Renal cortex interstitium (tissue), 15 donors: Measurements from ENCODE around the gene DPM3. TPM values are rescaled to one million over a fixed set of nuclear protein-coding genes. Genes with fewer than 3 reads are reported as not detected.
"Not testable (repeated sequence)": the region's sequence is repeated elsewhere in the genome, so short reads cannot be mapped to it uniquely, and the experiment has no call there.

Source experiments
- DNase-seq, 11 donors: peaks; one replicate each; pipeline ENCODE4 v3.0.0-alpha.2; 2013; ENCODE audit warnings: low read depth in 9 of 11, low spot score in 4 of 11; ENCODE audit errors: extremely low read depth in 1 of 11
- long read RNA-seq, 16 experiments: transcript quantifications; one replicate each; lab custom pipeline, GENCODE V29; 2026
- polyA plus RNA-seq, 3 donors: library from polyadenylated mRNA; unstranded; fragments of 120-200 nt; gene quantifications; one replicate each; pipeline ENCODE4 v1.2.1, GENCODE V29; 2013; ENCODE audit not compliant: insufficient read length in 3 of 3

DPM3 gene
- polyA plus RNA-seq = 10 to 100 TPM; 33.0 to 50.0 (median 46.7) TPM
- long read RNA-seq, donor 1, transcript DPM3-201 (2 exons, 486 nt) = minor isoform, 10 of 51 reads
- long read RNA-seq, donor 1, transcript DPM3-202 (1 exons, 517 nt) = minor isoform, 12 of 51 reads
- long read RNA-seq, donor 1, transcript DPM3-203 (2 exons, 409 nt) = major isoform, 29 of 51 reads
- long read RNA-seq, donor 1, partial matches to known transcripts = 0 of 51 reads
- long read RNA-seq, donor 1, other reads (novel, unspliced or antisense) = 0 of 51 reads
- long read RNA-seq, donor 2, transcript DPM3-201 (2 exons, 486 nt) = minor isoform, 8 of 46 reads
- long read RNA-seq, donor 2, transcript DPM3-202 (1 exons, 517 nt) = minor isoform, 16 of 46 reads
- long read RNA-seq, donor 2, transcript DPM3-203 (2 exons, 409 nt) = major isoform, 22 of 46 reads
- long read RNA-seq, donor 2, partial matches to known transcripts = 0 of 46 reads
- long read RNA-seq, donor 2, other reads (novel, unspliced or antisense) = 0 of 46 reads
- long read RNA-seq, donor 3, transcript DPM3-203 (2 exons, 409 nt) = major isoform, 58 of 88 reads
- long read RNA-seq, donor 3, transcript DPM3-202 (1 exons, 517 nt) = minor isoform, 20 of 88 reads
- long read RNA-seq, donor 3, transcript DPM3-201 (2 exons, 486 nt) = minor isoform, 10 of 88 reads
- long read RNA-seq, donor 3, partial matches to known transcripts = 0 of 88 reads
- long read RNA-seq, donor 3, other reads (novel, unspliced or antisense) = 0 of 88 reads
- long read RNA-seq, donor 4, transcript DPM3-202 (1 exons, 517 nt) = major isoform, 25 of 54 reads
- long read RNA-seq, donor 4, transcript DPM3-201 (2 exons, 486 nt) = minor isoform, 6 of 54 reads
- long read RNA-seq, donor 4, transcript DPM3-203 (2 exons, 409 nt) = minor isoform, 23 of 54 reads
- long read RNA-seq, donor 4, partial matches to known transcripts = 0 of 54 reads
- long read RNA-seq, donor 4, other reads (novel, unspliced or antisense) = 0 of 54 reads
- long read RNA-seq, donor 5 = 0 reads
- long read RNA-seq, donor 6, transcript DPM3-203 (2 exons, 409 nt) = major isoform, 42 of 66 reads
- long read RNA-seq, donor 6, transcript DPM3-202 (1 exons, 517 nt) = minor isoform, 13 of 66 reads
- long read RNA-seq, donor 6, transcript DPM3-201 (2 exons, 486 nt) = minor isoform, 11 of 66 reads
- long read RNA-seq, donor 6, partial matches to known transcripts = 0 of 66 reads
- long read RNA-seq, donor 6, other reads (novel, unspliced or antisense) = 0 of 66 reads
- long read RNA-seq, donor 7, transcript DPM3-201 (2 exons, 486 nt) = minor isoform, 12 of 73 reads
- long read RNA-seq, donor 7, transcript DPM3-203 (2 exons, 409 nt) = major isoform, 46 of 73 reads
- long read RNA-seq, donor 7, transcript DPM3-202 (1 exons, 517 nt) = minor isoform, 15 of 73 reads
- long read RNA-seq, donor 7, partial matches to known transcripts = 0 of 73 reads
- long read RNA-seq, donor 7, other reads (novel, unspliced or antisense) = 0 of 73 reads
- long read RNA-seq, donor 8, transcript DPM3-202 (1 exons, 517 nt) = minor isoform, 41 of 119 reads
- long read RNA-seq, donor 8, transcript DPM3-201 (2 exons, 486 nt) = minor isoform, 16 of 119 reads
- long read RNA-seq, donor 8, transcript DPM3-203 (2 exons, 409 nt) = major isoform, 62 of 119 reads
- long read RNA-seq, donor 8, partial matches to known transcripts = 0 of 119 reads
- long read RNA-seq, donor 8, other reads (novel, unspliced or antisense) = 0 of 119 reads
- long read RNA-seq, donor 9, transcript DPM3-203 (2 exons, 409 nt) = major isoform, 40 of 58 reads
- long read RNA-seq, donor 9, transcript DPM3-201 (2 exons, 486 nt) = minor isoform, 6 of 58 reads
- long read RNA-seq, donor 9, transcript DPM3-202 (1 exons, 517 nt) = minor isoform, 12 of 58 reads
- long read RNA-seq, donor 9, partial matches to known transcripts = 0 of 58 reads
- long read RNA-seq, donor 9, other reads (novel, unspliced or antisense) = 0 of 58 reads
- long read RNA-seq, donor 10, transcript DPM3-203 (2 exons, 409 nt) = major isoform, 41 of 83 reads
- long read RNA-seq, donor 10, transcript DPM3-202 (1 exons, 517 nt) = minor isoform, 31 of 83 reads
- long read RNA-seq, donor 10, transcript DPM3-201 (2 exons, 486 nt) = minor isoform, 11 of 83 reads
- long read RNA-seq, donor 10, partial matches to known transcripts = 0 of 83 reads
- long read RNA-seq, donor 10, other reads (novel, unspliced or antisense) = 0 of 83 reads
- long read RNA-seq, donor 11, transcript DPM3-201 (2 exons, 486 nt) = minor isoform, 7 of 43 reads
- long read RNA-seq, donor 11, transcript DPM3-203 (2 exons, 409 nt) = major isoform, 29 of 43 reads
- long read RNA-seq, donor 11, transcript DPM3-202 (1 exons, 517 nt) = minor isoform, 7 of 43 reads
- long read RNA-seq, donor 11, partial matches to known transcripts = 0 of 43 reads
- long read RNA-seq, donor 11, other reads (novel, unspliced or antisense) = 0 of 43 reads
- long read RNA-seq, donor 12, transcript DPM3-202 (1 exons, 517 nt) = major isoform, 18 of 45 reads
- long read RNA-seq, donor 12, transcript DPM3-201 (2 exons, 486 nt) = minor isoform, 9 of 45 reads
- long read RNA-seq, donor 12, transcript DPM3-203 (2 exons, 409 nt) = major isoform, 18 of 45 reads
- long read RNA-seq, donor 12, partial matches to known transcripts = 0 of 45 reads
- long read RNA-seq, donor 12, other reads (novel, unspliced or antisense) = 0 of 45 reads
- long read RNA-seq, donor 13, transcript DPM3-202 (1 exons, 517 nt) = minor isoform, 29 of 133 reads
- long read RNA-seq, donor 13, transcript DPM3-201 (2 exons, 486 nt) = minor isoform, 20 of 133 reads
- long read RNA-seq, donor 13, transcript DPM3-203 (2 exons, 409 nt) = major isoform, 84 of 133 reads
- long read RNA-seq, donor 13, partial matches to known transcripts = 0 of 133 reads
- long read RNA-seq, donor 13, other reads (novel, unspliced or antisense) = 0 of 133 reads
- long read RNA-seq, donor 14, transcript DPM3-201 (2 exons, 486 nt) = minor isoform, 14 of 75 reads
- long read RNA-seq, donor 14, transcript DPM3-203 (2 exons, 409 nt) = major isoform, 42 of 75 reads
- long read RNA-seq, donor 14, transcript DPM3-202 (1 exons, 517 nt) = minor isoform, 19 of 75 reads
- long read RNA-seq, donor 14, partial matches to known transcripts = 0 of 75 reads
- long read RNA-seq, donor 14, other reads (novel, unspliced or antisense) = 0 of 75 reads
- long read RNA-seq, donor 15, transcript DPM3-202 (1 exons, 517 nt) = minor isoform, 7 of 24 reads
- long read RNA-seq, donor 15, transcript DPM3-203 (2 exons, 409 nt) = major isoform, 17 of 24 reads
- long read RNA-seq, donor 15, partial matches to known transcripts = 0 of 24 reads
- long read RNA-seq, donor 15, other reads (novel, unspliced or antisense) = 0 of 24 reads
- long read RNA-seq, donor 16, transcript DPM3-201 (2 exons, 486 nt) = minor isoform, 14 of 104 reads
- long read RNA-seq, donor 16, transcript DPM3-203 (2 exons, 409 nt) = major isoform, 67 of 104 reads
- long read RNA-seq, donor 16, transcript DPM3-202 (1 exons, 517 nt) = minor isoform, 23 of 104 reads
- long read RNA-seq, donor 16, partial matches to known transcripts = 0 of 104 reads
- long read RNA-seq, donor 16, other reads (novel, unspliced or antisense) = 0 of 104 reads

DNA sequence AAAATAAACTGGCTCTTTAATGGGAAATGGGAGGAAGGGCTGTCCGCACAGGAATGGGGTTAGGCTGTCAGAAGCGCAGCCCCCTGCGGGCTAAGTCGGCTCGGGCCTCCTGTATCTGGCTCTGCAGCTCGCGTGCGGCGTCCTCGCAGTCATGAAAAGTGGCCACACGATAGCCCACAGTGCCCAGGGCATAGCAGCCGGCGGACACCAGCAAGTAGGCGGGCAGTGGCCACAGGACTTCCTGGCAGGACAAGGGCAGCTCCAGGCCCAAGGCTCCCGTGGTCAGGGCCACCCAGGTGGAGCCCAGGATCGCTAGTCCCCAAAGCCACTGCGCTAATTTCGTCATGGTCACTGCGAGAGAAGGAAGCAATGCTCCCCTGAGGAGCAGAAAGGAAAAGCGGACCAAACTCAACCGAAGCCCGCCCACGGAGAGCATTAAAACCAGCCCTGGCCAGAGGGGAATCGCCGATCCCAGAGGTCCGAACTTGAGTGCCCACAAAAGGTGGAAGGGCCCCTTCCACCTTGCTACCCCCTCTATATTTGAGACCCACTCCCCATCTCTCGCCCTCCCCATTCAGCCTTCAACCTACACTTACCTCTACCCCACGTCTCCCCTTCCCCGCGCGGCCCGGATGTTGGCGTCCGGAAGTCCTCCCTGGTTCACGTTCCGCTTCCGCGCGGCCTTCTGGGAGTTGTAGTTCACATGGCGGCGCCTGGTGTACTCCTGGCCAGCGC, at the start of gene DPM3:
DPM3 (minus strand) TSS at position 637 of the 735 bp plus-strand sequence; CDS start at position 346, 291 bp downstream.
- DNase-seq = peak in 7 of 11 donors; percentile 73 to 87 (median 78)

GRCh38 chr1:155189926-155190325, 49.6 kb upstream of the DPM3 start:
- DNase-seq = not testable (repeated sequence)

- DNase-seq = no peak
Observed at GRCh38 chr1:155188268-155188667, 47.9 kb upstream of the DPM3 start.

- no peak for DNase-seq
Observed at GRCh38 chr1:155187456-155187891, 47.1 kb upstream of the DPM3 start.

- no peak for DNase-seq
Observed at GRCh38 chr1:155186794-155187455, 46.6 kb upstream of the DPM3 start.

DNA sequence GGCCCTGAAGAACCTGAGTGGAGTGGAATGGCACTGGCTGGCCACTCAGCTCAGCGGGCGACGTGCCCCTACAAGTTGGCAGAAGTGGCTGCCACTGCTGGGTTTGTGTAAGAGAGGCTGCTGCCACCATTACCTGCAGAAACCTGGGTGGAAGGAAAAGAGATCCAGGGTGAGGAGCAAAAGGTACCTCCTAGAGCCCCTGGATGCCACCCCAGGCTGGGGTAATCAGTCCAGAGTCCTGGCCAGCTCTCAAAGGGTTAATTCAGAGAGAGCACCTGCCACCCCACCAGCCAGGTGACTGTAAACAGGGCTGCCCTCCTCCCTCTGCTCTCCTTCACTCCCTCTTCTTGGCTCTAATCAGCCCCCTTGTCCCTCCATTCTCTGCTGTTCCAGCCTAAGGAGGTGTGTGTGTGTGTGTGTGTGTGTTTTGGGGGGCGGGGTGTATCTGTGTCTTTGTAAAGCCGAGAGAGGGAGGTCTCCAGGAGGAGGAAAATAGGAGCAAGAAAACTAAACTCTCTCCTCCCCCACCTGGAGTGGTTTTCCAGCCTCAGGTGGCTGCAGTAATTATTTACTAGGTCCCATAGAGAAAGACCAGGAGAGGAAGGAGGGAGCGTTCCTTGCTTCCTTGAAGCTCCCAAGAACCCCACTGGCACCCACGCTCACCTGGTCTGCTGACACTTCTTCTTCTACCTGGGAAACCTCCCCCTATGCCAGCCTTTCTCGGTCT, 45.9 kb upstream of the DPM3 start:
- DNase-seq = peak in 1 of 11 donors; percentile 60

GRCh38 chr1:155185783-155186066, 45.4 kb upstream of the DPM3 start:
- no peak for DNase-seq

DNA sequence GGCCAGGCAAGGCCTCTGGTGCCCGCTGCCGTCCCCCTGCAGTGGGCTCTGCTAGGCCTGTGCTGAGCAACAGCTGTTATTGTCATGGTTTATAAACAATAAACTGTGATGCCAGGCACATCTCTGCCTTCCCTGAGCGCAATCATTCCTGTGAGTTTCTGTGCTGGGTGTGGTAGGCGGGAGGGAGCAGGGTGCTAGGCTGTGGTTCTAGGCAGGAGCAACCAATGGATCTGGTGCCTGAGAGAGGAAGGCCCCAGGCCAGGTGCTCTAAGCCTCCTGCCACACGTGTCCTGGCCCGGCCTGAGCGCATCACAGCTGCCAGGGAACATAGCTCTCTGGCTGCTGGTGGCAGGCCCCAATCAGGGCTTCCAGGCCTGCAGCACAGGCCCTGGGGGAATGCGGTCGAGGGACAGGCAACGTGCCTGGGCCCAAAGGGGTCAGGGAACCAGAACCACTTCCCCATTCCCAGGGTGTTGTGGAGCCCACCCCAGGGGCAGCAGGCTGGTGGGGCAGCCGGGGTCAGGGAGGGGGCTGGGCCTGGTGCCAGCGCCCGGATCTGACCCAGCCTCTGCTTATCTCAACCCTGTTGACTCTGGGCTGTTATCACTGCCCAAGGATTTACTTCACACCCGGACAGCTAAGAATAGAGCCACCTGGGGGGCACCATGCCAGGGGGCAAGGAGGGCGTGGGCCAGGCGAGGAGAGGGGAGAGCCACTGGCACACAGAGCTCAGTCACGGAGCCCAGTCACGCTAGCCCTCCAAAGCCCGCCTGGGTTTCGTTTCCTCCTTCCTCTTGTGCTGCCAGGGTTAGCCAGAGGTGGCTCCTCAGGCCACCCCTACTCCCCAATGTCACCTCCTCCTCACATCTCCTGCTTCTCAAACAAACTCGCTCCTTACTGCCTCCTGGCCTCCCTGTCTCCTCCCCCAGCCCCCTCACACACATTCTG, 44.8 kb upstream of the DPM3 start:
- DNase-seq = no peak

DNA sequence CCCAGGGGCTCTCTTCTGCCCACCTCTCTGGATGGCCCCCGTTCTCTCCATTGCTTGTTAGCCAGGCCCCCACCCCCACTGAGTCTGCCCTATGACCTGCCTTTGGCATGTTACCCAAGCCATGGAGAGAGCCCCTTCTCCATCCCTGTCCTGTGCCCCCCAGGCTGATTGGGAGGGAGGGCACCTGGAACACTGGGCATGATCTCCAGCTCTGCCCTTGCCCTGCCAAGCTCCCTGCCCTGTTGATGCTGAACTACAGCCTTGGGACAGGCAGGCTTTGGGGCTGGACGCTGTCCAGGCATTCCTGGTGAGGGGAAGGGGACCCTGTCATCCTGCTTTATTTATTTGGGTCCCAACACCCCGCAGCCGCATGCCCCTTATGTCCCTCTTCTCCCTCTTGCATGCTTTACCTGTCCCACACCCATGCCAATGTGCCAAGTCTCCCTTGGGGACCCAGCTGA, 44.0 kb upstream of the DPM3 start:
- DNase-seq = no peak

GRCh38 chr1:155183775-155184221, 43.5 kb upstream of the DPM3 start:
- DNase-seq = no peak

DNA sequence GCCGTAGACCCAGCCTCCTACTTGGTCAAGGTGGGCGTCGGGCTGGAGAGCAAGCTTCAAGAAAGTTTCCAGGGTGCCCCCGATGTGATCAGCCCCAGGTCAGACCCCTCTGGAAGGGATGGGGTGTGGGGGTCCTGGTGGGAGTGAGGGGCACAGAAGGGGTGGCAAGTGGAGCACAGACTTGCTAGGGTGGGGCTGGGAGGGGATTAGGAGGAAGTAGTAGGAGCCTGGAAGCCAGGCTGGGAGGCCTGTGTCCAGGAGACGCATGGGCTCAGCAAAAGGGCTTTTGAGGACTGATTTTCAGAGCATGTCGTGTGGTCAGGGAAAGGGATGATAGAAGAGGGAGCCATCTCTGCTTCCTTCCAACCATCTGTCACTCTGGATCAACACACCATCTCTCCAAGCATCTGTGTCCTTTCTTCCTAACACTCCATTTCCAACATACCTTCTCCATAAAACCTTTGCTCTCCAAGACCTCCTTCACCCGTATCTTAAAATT, 41.8 kb upstream of the DPM3 start:
- no peak for DNase-seq
